Ovary (tissue), 9 donors: Measurements from ENCODE around the gene DIP2C. TPM values are rescaled to one million over a fixed set of nuclear protein-coding genes. Genes with fewer than 3 reads are reported as not detected.

Experiments
- DNase-seq, 5 donors: peaks; one replicate each; pipeline ENCODE4 v3.0.0-alpha.2; 2019 to 2020
- H3K27ac ChIP-seq, 2 donors: fragments of 200-600 bp; one replicate each; pipeline versions ENCODE4 v1.5.1 to v1.8.0; 2019 to 2022
- H3K27me3 ChIP-seq: fragments of 200-600 bp; one replicate; pipeline ENCODE4 v1.8.0; 2022
- H3K36me3 ChIP-seq: fragments of 200-600 bp; sonication (generic); one replicate; pipeline ENCODE4 v1.5.1; 2019
- H3K4me1 ChIP-seq: one replicate; pipeline ENCODE4 v1.8.1; 2013; ENCODE audit warnings: mild to moderate bottlenecking, moderate library complexity; ENCODE audit not compliant: insufficient read depth
- H3K4me3 ChIP-seq: fragments of 200-600 bp; sonication (generic); one replicate; pipeline ENCODE4 v1.5.1; 2017
- H3K9me3 ChIP-seq, 2 donors: fragments of 200-600 bp in 1 of 2; sonication (generic) in 1 of 2; one replicate each; pipeline versions ENCODE4 v1.5.1 to v1.8.1; 2013 to 2019; ENCODE audit warnings: mild to moderate bottlenecking in 1 of 2, moderate library complexity in 1 of 2
- CTCF ChIP-seq, 3 donors: fragments of 450-650 bp in 2 of 3; fragments of 200-600 bp in 1 of 3; IDR thresholded peaks; one replicate each; pipeline versions ENCODE4 v1.5.1 to v1.8.0; 2016 to 2022; ENCODE audit warnings: antibody characterized with exemption in 3 of 3, mild to moderate bottlenecking in 1 of 3
- EP300 ChIP-seq: sonication (generic); formaldehyde crosslinking; IDR thresholded peaks from one replicate; pipeline ENCODE4 v1.6.1; 2017; ENCODE audit warnings: antibody characterized with exemption
- POLR2A ChIP-seq: fragments of 450-650 bp; IDR thresholded peaks from one replicate; pipeline ENCODE4 v1.6.1; 2017; ENCODE audit warnings: antibody characterized with exemption, mild to moderate bottlenecking, moderate library complexity
- WGBS, 3 donors: extraction: QIAGEN DNeasy Blood & Tissue Kit in 1 of 3; methylation state at CpG; one replicate each; pipeline versions ENCODE4 v1.1.5 to v1.1.7; 2013 to 2017; 5-methylcytosine and 5-hydroxymethylcytosine counted together
- intact Hi-C, 4 donors: fragments of 100-400 bp; cut with DNase I; formaldehyde crosslinking; loops; one replicate each; pipeline versions ENCODE4 v1.11.0 to v1.15.1; 2022 to 2023
- polyA plus RNA-seq, 2 donors: library from polyadenylated mRNA; stranded (reverse); fragments of 200-250 nt in 1 of 2; fragments of 350-450 nt in 1 of 2; fragmentation: Illumina TruSeq in 1 of 2; extraction: RNeasy Lipid Tissue Mini Kit (QIAGEN cat#74804) in 1 of 2; gene quantifications; one replicate each; pipeline ENCODE4 v1.2.3, GENCODE V29; 2013 to 2014
- total RNA-seq, 7 donors: library from RNA; depleted of rRNA in 2 of 7; stranded (reverse); fragments of >200 nt in 2 of 7; fragmentation: NEBNext Ultra II Directional in 3 of 7; extraction: Animal tissue kit (Norgen Biotek cat#: 25700) in 3 of 7; gene quantifications; one replicate each; pipeline versions ENCODE4 v1.1.0 to v1.2.4, GENCODE V29; 2016 to 2023
- donor health status: DM: no; HTN: no; CAD: no; lungs with moderate emphysema.
- donor health status: DM: no; HTN: no; CAD: no.
- donor health status: Bipolar disorder and iron deficiency.
- donor health status: DM: yes; HTN: yes; CAD: no.
- donor health status: DM: no; HTN: no; CAD: no.
- donor health status: DM: yes; HTN: yes; CAD: no.

Gene DIP2C
- total and polyA plus RNA-seq, 9 donors = 10.1 to 29.4 (median 22.2) TPM

GRCh38 chr10:510415-510881 is 179.0 kb downstream of the DIP2C start:
- 78 to 90% (median 88%) methylated on average over 17 of the region's 17 CpGs for WGBS, 3 donors
- Histone ChIP-seq H3K27ac (no peak overlapping the region), H3K4me3 (no peak overlapping the region), H3K9me3 (no peaks in the 10 kb centered on the region), H3K27me3 (no peaks in the 10 kb centered on the region), H3K36me3 (no peaks in the 10 kb centered on the region), H3K4me1 (peaks cover 4% of the 10 kb centered on the region)
- DNase-seq = peak in 2 of 5 donors; percentile 20 to 23
- TF ChIP-seq CTCF (IDR thresholded peaks at IDR 0.05) = no peak
- no peak for TF ChIP-seq POLR2A
- TF ChIP-seq EP300 = no peak
- intact Hi-C loops = loop anchor here in 2 of 4 donors (5.0 to 10.0 kb wide), 3 partner anchors 182 to 277 kb away; no protein-coding TSS in a partner anchor

DNA sequence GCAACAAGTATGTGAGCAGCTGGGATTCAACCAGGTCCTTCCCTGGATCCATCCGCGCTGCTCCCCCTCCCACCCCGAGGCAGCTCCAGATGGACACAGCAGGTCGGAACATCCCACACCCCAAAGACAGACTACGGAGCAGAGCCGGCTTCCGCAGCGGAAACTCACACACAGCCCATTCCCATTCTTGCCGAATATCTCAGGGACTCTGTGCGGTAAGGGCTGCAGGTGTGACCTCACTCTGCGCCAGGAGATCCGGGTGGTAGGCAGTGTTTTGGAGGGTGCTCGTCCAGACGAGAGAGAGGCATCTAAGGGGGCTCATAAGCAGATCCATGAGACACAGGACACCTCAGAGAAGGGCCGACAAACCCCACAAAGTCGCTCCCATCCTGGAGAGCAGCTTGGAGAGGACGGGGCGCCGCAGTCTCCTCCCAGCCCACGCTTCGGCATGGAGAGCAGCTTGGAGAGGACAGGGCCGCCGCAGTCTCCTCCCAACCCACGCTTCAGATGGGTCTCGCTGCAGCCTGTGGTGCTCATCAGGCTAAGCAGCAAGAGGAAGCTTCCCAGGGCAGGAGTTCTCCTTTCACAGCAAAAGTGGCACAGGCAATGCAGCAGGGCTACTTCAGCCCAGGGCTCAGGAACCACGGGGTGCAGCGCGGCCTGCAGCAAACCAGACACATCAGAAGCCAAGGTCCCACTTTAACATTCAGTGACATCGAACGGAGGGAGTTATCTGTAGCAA is 179.9 kb downstream of the DIP2C start:
- no peak overlapping the region for H3K4me3 ChIP-seq
- no peaks in the 10 kb centered on the region for H3K36me3 ChIP-seq
- TF ChIP-seq POLR2A (no peak), EP300 (no peak), CTCF (IDR thresholded peaks at IDR 0.05) (no peak)
- WGBS, 3 donors = 49 to 70% (median 61%) methylated on average over 30 of the region's 30 CpGs
- H3K27me3 ChIP-seq = no peaks in the 10 kb centered on the region
- peaks cover 4% of the 10 kb centered on the region for H3K4me1 ChIP-seq
- intact Hi-C loops = loop anchor here in 2 of 4 donors (5.0 to 10.0 kb wide), 3 partner anchors 183 to 278 kb away; no protein-coding TSS in a partner anchor
- DNase-seq = peak in 2 of 5 donors; percentile 23 to 27
- no peaks in the 10 kb centered on the region for H3K9me3 ChIP-seq
- no peak overlapping the region for H3K27ac ChIP-seq

DNA sequence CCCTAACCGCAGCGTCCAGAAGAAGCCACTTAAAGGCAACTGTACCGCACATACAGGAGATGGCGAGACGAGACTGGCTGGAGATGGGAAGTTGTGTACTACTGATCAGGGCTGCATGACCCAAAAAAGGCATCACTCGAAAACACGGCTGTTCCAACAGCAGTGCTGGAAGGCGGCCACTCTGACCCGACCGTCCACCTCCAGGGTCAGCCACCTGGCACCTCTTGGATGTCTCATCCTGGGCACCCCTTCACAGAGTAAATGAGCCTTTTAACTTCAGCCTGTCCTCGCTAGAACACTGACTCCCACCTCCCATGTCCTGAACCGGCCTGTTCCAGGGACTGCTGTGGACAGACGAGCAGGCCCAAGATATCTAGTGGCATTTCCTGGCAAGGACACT is 180.7 kb downstream of the DIP2C start:
- peaks cover 4% of the 10 kb centered on the region for H3K4me1 ChIP-seq
- no peaks in the 10 kb centered on the region for H3K9me3 ChIP-seq
- intact Hi-C loops = no loop called here
- H3K27me3 ChIP-seq = no peaks in the 10 kb centered on the region
- no peak overlapping the region for H3K27ac ChIP-seq
- TF ChIP-seq EP300 = no peak
- no peak for TF ChIP-seq POLR2A
- TF ChIP-seq CTCF (IDR thresholded peaks at IDR 0.05) = no peak
- H3K4me3 ChIP-seq = no peak overlapping the region
- peak in 2 of 5 donors; percentile 18 to 19 for DNase-seq
- no peaks in the 10 kb centered on the region for H3K36me3 ChIP-seq
- WGBS, 3 donors = 86 to 93% (median 92%) methylated on average over 13 of the region's 13 CpGs

- Histone ChIP-seq H3K36me3 (no peaks in the 10 kb centered on the region), H3K4me3 (no peak overlapping the region), H3K9me3 (no peaks in the 10 kb centered on the region), H3K27ac (no peak overlapping the region), H3K4me1 (peaks cover 4% of the 10 kb centered on the region), H3K27me3 (no peaks in the 10 kb centered on the region)
- intact Hi-C loops = no loop called here
- WGBS, 3 donors = 93 to 94% (median 94%) methylated on average over 12 of the region's 12 CpGs
- DNase-seq = peak in 2 of 5 donors; percentile 9 to 10
- no peak for TF ChIP-seq CTCF (IDR thresholded peaks at IDR 0.05)
- no peak for TF ChIP-seq POLR2A
- TF ChIP-seq EP300 = no peak
Observed at GRCh38 chr10:507908-508444, 181.5 kb downstream of the DIP2C start.
